Camera-type eye (tissue), 1 donor: ENCODE measurements around the gene RHOXF2B. TPM values are rescaled to one million over a fixed set of nuclear protein-coding genes. Genes with fewer than 3 reads are reported as not detected.

ENCODE experiments used
- total RNA-seq: library from RNA; depleted of rRNA; stranded (reverse); fragments of >200 nt; gene quantifications from one replicate; pipeline ENCODE4 v1.2.3, GENCODE V29; 2014

Gene RHOXF2B
- total RNA-seq = not detected

GRCh38 chrX:120077590-120077989 is at the start of gene RHOXF2B:
Gene RHOXF2B, minus strand, starts transcription at chrX:120077690. Its CDS starts 138 bp downstream, at chrX:120077552.

GRCh38 chrX:120115438-120115963 is 38.0 kb upstream of the RHOXF2B start, which contains the start of gene RHOXF1:
Gene RHOXF1, minus strand, starts transcription at chrX:120115913. Its CDS starts 51 bp downstream, at chrX:120115862.

Other genes starting within 250 kb of the RHOXF2B start
- gene UPF3B, start 224.7 kb downstream of the RHOXF2B start, total RNA-seq = 6.5 TPM
- 15.6 TPM for gene RNF113A, start 206.0 kb downstream of the RHOXF2B start, total RNA-seq
- 22.3 TPM for gene NDUFA1, start 205.9 kb downstream of the RHOXF2B start, total RNA-seq
- not detected for gene AKAP14, start 181.8 kb downstream of the RHOXF2B start, total RNA-seq
- 11.0 TPM for gene NKAP, start 133.9 kb downstream of the RHOXF2B start, total RNA-seq
- gene RHOXF1, start 38.2 kb upstream of the RHOXF2B start, total RNA-seq = not detected
- gene RHOXF2, start 80.9 kb upstream of the RHOXF2B start, total RNA-seq = not detected
- gene ZBTB33, start 173.1 kb upstream of the RHOXF2B start, total RNA-seq = 34.4 TPM
- gene TMEM255A, start 233.8 kb upstream of the RHOXF2B start, total RNA-seq = 3.4 TPM